NCI-H345 treated with DMSO at 0.1 percent for 48 hours (cell line): ENCODE measurements around the gene SMCP.

Experiments
- DNase-seq: peaks from one replicate; lab custom pipeline; 2025; ENCODE audit not compliant: unreplicated experiment; lab: John Stamatoyannopoulos, UW

SMCP gene

GRCh38 chr1:152878042-152878441 lies at the start of gene SMCP:
Gene SMCP (plus strand): TSS chr1:152878322. CDS start chr1:152884423, 6,101 bp downstream.
- DNase-seq: no peak

- no peak for DNase-seq
Measured at GRCh38 chr1:152836870-152837269, 41.3 kb upstream of the SMCP start.

GRCh38 chr1:152842556-152842955 lies 35.6 kb upstream of the SMCP start, which contains the start of gene LCE6A:
Gene LCE6A (plus strand): TSS chr1:152842856. CDS start chr1:152843521, 665 bp downstream.
- DNase-seq: no peak

GRCh38 chr1:152855661-152856060 lies 22.5 kb upstream of the SMCP start:
- no peak for DNase-seq

GRCh38 chr1:152858062-152858461 lies 20.1 kb upstream of the SMCP start:
- no peak for DNase-seq

- no peak for DNase-seq
Measured at GRCh38 chr1:152859696-152860095, 18.4 kb upstream of the SMCP start, which contains the start of gene LCE7A. Gene LCE7A (plus strand): TSS chr1:152859996. CDS start chr1:152860698, 702 bp downstream.

- no peak for DNase-seq
Measured at GRCh38 chr1:152860129-152860528, 18.0 kb upstream of the SMCP start.

GRCh38 chr1:152861374-152861773 lies 16.7 kb upstream of the SMCP start:
- DNase-seq: no peak

GRCh38 chr1:152864443-152864842 lies 13.7 kb upstream of the SMCP start:
- DNase-seq: no peak

GRCh38 chr1:152866321-152866720 lies 11.8 kb upstream of the SMCP start:
- DNase-seq: no peak

- peak; percentile 31 for DNase-seq
Measured at GRCh38 chr1:152869808-152870419, 8.2 kb upstream of the SMCP start.

- DNase-seq: no peak
Measured at GRCh38 chr1:152870831-152871730, 7.0 kb upstream of the SMCP start.

- no peak for DNase-seq
Measured at GRCh38 chr1:152871731-152872126, 6.4 kb upstream of the SMCP start.

- no peak for DNase-seq
Measured at GRCh38 chr1:152873495-152873894, 4.6 kb upstream of the SMCP start.

- DNase-seq: no peak
Measured at GRCh38 chr1:152876827-152877226, 1.3 kb upstream of the SMCP start.

GRCh38 chr1:152879559-152880198 lies 1.6 kb downstream of the SMCP start:
- DNase-seq: no peak

- no peak for DNase-seq
Measured at GRCh38 chr1:152880316-152880715, 2.2 kb downstream of the SMCP start.

- DNase-seq: no peak
Measured at GRCh38 chr1:152880907-152881306, 2.8 kb downstream of the SMCP start.

GRCh38 chr1:152884085-152884484 lies 6.0 kb downstream of the SMCP start:
- no peak for DNase-seq

- DNase-seq: no peak
Measured at GRCh38 chr1:152884506-152884905, 6.4 kb downstream of the SMCP start.

GRCh38 chr1:152884966-152885624 lies 7.0 kb downstream of the SMCP start:
- DNase-seq: no peak
